GM18507 (cell line): ENCODE results near the gene NCEH1.
A peak's percentile ranks its signal among the peaks of the same experiment; 100 is the strongest.

ENCODE experiments used
- DNase-seq: peaks from one replicate; pipeline ENCODE4 v3.0.0; 2011; ENCODE audit warnings: low read depth; ENCODE audit not compliant: insufficient read length; ENCODE audit errors: extremely low spot score
- FAIRE-seq: peaks from 2 replicates; lab custom pipeline; 2011; peaks lifted over from hg19 to GRCh38; lab: Jason Lieb, UNC

NCEH1 gene

DNA sequence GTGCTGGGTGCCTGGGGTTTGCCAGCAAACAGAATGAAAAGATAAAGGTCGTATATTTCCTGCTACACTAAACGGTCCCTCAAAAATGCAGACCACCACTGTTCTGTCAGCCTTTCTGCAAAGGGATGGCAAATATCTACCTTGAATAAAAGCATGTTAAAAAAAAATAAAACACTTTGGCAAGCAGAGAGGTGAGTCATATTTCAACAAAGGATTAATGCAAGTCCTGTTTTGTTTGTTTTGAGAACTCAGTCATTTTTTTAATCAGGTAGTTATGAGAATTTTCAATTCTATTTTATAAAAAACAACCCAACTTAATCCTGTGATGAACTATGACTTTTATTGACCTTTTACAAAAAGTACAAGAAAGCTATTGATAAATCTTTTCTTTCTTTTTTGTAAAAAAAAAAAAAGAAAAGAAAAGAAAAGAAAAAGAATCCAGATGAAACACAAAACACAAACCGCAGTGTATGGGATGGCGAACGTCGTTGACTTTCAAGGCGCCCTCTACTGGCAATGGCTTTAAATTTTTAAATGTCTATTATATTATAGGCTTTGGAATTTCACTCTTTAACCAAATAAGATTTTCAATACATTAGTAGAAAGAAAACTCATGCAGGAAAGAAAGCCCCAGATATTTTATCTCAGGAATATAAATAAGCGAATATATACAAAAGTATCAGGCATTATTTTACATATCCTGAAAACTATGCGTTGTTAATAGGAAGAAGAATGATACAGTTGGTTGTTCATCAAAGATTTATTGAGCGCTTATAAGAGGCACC lies 87.8 kb downstream of the NCEH1 start:
- FAIRE-seq (peak; percentile 60), DNase-seq (no peak)

DNA sequence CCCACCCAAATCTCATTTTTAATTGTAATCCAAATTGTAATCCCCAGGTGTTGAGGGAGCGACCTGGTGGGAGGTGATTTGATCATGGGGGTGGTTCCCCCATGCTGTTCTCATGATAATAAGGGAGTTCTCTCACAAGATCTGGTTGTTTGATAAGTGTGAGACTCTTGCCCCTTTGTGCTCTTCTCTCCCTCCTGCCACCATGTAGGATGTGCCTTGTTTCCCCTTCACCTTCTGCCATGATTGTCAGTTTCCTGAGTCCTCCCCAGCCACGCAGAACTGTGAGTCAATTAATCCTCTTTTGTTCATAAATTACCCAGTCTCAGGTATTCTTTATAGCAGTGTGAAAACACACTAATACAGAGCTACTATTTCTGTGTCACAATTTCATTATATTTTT lies 88.7 kb downstream of the NCEH1 start:
- FAIRE-seq (no peak), DNase-seq (no peak)

DNA sequence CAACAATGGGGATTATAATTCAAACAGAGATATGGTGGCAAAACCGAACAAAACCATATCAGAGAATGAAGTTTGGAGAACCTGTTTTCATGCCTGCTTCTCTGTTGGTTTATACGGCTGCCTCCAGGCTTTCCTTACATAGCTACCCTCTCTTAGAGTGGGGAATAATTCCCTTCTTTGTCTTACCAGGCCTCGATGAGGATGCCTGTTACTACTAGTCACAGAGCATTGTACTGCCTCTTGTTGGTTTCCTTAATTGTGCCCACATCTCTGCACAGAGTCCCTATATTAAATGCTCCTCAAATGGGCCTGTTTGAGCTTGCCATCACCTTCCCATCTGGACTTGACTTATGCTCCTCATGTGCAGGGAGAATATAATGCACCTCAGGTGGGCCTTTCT lies 92.9 kb downstream of the NCEH1 start:
- no peak for DNase-seq
- FAIRE-seq: no peak

DNA sequence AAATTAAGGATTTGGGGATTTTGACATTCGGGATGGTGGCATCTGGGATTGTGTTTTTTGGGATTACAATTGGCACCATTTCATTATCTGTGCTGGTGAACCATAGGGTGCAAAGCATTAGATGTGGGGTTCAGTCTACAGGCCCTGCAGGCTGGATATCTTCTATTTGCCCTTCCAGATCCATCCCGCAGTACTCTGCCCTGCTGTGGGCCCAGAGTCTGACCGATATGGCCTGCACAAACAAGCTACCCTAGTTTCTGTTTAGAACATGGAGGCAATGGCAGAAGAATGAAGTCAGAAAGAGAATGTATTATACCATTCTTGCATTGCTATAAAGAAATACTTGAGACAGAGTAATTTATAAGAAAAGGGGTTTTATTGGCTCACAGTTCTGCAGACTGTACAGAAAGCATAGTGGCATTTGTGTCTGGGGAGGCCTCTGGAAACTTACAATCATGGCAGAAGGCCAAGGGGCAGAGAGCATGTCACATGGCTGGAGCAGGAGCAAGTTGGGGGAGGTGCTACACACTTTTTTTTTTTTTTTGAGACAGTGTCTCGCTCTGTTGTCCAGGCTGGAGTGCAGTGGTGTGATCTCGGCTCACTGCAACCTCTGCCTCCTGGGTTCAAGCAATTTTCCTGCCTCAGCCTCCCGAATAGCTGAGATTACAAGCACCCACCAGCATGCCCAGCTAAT lies 93.7 kb downstream of the NCEH1 start:
- DNase-seq: no peak
- no peak for FAIRE-seq

DNA sequence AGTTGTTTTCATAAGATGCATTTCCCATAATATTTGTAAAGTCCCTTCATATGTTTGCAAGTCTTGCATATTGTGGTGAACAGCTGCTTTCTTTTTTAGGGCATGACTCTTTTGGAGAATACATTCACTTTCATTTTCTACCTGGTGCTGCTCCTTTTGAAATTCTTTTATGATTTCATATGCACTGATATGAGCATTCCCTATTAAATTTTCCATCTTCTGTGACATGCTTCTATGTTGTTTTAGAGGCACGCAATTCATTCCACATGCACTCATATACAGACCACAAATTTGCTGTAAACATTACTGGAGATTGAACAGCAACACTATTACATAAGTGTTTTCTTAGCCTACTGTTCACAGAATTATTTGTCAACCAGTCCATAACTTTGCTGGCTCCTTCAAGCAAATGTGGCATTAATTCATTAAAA lies 94.8 kb downstream of the NCEH1 start:
- FAIRE-seq: no peak

DNA sequence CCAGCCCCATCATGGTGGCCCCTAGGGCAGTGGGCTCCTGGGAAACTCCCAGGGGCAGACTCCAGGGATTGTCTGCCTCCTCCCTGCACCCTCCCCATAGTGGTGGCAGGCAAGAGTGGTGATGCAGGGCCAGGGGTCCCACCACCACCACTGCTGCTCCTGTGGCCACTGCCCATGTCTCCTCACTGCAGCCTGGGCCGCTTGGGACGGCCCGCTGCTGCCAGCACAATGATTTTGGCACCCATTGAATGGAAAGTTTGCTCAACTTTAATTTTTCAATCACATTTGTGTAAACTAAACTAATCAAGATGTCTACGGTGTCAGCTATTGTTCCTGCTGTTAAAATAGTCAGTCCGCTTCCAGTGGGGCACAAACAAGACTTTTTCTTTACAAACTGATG lies 95.6 kb downstream of the NCEH1 start:
- DNase-seq (no peak), FAIRE-seq (no peak)

More for the DNA sequence above, 94.8 kb downstream of the NCEH1 start:
- no peak for DNase-seq

DNA sequence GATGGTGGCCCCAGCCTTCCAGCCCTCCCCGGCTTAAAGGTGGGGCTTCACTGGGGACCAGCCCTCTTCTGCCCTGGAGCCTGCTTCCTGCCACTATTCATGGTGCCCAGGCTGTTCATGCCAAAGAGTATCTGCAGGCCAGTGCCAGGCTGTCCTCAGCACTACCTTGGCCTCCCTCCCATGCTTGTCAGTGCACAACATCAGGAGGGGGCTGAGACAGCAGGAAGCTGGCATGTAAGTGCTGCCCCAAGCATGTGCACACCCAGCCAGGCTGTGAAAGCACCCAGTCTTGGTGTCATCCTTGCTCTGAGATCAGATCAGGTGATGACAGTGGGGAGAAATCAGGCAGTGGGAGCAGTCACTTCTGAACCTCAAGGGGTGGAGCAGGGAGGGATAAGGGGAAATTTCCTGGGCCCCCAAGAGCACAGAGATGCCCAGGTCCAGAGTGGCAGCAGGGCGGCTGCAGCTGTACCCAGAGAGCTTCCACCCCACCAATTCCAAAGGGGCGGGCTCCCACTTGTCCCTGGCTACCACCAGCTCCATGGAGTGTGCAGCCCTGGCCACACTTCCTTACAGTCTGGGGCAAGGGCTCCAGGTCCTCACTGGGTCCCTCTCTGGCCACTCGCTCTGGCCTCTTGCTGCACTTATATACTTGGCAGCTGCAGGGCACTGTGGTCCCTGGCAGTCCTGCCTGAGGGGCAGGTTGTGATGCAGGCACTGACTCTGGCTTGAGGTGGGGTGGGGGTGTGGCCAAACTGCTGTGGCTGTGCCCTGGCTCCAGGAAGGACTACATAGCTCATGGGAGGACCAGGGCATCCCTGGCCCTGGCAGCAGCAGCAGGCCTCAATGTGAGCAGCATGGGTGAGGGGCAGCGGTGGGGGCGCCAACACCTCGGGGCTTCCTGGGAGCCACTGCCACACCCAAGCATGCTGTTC lies 96.3 kb downstream of the NCEH1 start:
- DNase-seq (no peak), FAIRE-seq (no peak)

DNA sequence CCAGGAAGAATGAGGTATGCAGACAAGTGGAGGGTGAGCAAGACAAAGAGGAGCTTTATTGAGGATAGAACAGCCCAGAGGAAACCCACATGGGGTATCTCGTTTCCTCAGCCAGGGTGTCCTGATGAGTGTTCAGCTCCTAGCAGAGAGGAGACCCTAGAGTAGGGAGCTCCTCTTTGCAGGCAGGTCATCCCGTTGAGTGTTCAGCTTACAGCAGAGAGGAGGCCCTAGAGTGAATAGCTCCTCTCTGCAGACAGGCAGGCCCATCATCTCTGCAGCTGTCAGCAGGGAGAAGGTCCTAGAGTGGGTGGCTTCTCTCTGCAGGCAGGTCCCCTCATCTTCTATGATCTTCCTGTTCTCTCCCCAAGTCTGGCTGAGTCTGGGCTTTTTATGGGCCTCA lies 97.0 kb downstream of the NCEH1 start:
- no peak for DNase-seq
- no peak for FAIRE-seq

DNA sequence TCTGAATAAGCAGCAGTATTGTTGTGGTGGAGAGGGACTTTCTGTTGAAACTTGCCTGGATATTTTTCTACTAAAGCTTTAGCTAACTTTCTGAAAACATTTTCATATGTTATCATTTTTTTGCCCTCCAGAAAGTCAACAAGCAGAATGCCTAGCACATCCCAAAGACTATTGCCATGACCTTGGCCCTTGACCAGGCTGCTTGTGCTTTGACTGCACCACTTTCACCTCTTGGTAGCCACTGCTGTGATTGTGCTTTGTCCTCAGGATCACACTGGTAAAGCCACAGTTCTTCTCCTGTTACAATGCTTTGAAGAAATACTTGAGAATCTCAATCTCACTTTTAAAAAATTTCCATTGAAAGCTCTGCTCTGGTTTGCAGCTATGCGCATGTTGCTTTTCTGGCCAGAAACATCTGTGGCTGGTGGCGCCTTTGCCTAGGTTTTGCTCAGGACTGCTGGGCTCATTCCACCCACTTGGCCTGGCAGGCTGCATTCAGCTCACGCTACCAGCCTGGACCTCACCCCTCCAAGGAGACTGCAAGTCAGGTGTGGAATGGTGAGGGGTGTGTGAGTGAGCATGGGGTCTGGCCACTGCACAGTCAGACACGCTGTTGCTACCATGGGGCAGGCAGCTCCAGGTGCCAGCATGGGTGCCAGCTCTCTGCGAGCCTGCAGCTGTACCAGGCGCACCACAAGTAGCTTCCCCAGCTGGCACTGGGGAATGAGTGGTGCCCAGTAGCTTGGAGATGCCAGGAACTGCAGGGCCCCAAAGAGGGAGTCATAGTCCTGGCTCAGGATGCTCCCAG lies 97.8 kb downstream of the NCEH1 start:
- DNase-seq: no peak
- FAIRE-seq: no peak

DNA sequence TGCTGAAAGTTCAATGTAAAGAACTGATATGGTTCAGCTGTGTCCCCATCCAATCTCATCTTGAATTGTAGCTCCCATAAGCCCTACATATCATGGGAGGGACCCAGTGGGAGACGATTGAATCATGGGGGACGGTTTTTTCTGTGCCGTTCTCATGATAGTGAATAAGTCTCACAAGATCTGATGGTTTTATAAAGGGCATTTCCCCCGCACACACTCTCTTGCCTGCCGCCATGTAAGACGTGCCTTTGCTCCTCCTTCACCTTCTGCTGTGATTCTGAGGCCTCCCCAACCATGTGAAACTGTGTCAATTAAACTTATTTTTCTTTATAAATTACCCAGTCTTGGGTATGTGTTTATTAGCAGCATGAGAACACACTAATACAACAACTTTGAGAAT lies 101.1 kb downstream of the NCEH1 start:
- no peak for FAIRE-seq

DNA sequence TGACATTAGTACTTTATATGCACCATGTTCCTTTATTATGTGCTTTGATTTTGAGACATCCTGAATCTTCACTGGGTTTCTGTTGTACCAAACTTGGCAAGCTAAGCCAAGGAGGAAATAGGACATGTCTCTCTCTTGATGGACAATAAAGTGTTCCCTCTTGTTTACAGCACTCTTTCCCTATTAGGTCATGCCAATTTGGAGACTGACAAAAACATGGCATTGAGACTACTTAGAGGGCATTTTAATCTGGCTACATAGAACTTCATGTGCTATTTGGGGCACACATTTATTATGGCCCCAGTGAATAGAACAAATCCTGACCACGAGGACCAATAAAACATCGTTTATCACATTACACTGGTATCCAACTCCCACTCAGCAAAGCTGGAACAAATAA lies 102.3 kb downstream of the NCEH1 start:
- DNase-seq (no peak), FAIRE-seq (no peak)

More for the DNA sequence above, 101.1 kb downstream of the NCEH1 start:
- no peak for DNase-seq

DNA sequence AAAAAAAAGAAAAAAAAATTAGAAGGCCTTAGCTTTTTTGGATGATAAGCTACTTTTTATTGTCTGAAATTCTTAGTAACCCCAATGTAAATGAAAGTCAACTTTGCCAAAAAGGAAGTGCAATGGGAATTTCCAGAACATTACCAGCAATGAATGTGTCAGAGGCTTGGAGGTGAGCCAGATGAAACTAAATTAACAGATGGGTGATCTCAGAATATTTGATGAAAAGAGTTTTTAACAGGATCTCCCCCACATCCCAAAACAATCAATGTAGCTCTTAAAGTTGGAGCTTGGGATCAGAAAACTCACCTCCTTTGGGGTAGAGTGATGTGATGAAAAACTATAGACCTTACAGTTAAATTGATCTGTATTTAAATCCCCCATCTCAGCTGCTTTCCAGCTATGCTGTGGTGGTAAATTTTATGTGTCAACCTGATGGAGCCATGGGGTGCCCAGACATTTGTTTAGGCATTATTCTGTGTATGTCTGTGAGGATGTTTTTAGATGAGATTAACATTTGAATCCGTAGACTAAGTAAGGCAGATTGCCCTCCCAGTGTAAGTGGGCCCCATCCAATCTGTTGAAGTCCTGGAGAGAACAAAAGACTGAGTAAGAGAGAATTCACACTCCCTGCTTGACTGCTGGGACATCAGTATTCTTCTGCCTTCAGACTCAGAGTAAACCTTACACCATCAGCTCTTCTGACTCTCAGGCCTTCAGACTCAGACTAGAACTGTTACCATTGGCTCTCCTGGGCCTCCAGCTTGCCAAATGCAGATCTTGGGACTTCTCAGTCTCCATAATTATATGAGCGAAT lies 103.4 kb downstream of the NCEH1 start:
- FAIRE-seq (peak; percentile 61), DNase-seq (no peak)

DNA sequence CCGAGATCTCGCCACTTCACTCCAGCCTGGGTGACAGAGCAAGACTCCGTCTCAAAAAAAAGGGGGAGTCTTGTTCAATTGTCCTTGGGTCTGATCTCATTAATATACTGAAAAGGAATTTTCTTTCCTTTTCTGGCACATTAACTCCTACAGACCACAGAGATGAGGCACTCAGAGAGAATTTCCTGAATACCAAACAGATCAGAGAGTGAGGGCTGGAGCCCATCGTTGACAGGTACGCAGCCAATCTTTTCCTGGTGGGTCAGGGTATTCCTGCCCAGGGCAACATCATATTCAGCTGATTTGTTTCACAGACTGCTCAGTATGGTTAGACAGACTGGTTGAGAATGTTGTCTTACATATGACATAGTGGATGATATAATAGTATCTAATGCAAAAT lies 104.8 kb downstream of the NCEH1 start:
- no peak for FAIRE-seq
- DNase-seq: no peak

DNA sequence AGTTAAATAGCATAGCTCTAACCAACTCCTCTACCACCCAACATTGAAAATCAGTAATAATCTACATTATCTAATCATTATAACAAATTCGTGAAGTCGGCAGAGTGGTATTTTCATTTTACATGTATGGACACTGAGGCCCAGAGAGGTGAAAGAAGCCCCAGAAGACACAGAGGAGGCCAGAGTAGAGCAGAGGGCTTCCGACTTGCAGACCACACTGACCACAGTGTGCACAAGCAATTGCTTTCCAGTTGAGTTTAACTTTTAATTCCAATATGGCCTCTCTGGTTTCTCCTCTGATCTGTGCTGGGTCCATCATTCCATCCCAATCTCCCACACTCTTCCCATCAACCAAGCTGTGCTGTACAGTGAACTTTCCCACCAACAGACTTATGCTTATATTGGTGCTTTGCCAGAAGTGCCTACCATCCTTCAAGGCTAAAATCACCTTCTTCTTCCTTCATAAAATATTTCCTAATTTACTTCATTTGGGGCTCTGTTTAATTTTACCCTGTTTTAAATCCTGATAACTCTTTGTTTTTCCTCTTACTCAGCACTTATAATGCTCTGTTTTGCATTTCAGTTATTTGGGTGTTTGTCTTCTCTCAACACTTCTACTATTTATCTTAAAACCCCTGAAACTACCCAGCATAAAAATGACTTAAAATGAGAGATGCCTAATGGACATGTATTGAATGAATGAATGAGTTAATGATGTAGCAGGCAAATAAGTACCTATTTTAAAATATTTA lies 105.8 kb downstream of the NCEH1 start:
- FAIRE-seq (no peak), DNase-seq (no peak)

DNA sequence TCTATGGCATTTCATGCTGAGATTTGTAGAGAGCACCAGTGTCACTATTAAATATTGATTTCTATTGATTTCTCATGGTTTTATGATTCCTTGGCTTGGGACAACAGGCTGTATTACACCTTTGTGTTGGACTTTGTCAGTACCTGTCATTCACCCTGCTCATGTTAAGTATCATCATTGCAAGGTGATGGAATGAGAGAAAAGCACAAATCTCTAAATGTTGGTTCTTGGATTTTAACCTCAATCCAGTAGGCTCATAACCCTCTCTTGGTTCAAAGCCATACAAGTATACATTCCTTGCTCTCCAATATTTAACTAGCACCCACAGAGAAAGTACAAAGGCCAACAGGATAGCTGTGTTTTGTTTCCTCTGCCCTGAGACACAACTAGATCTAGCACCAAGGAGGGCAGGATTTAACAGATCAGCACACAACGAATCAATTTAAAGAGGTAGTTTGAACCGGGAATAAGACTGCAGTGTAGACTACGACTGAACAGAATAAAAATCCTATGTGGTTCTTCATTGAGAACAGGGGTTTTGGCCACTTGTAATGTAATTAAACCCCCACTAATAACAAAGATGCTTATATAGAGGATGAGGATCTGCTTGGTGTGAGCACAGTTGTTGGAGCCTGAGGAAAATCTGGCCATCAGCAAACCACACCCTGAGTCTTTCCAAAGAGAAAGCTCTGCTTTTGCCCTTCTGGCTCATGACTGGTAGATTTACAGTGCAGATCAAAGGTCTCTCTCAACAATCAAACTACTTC lies 109.6 kb downstream of the NCEH1 start:
- FAIRE-seq: no peak
- DNase-seq: no peak

DNA sequence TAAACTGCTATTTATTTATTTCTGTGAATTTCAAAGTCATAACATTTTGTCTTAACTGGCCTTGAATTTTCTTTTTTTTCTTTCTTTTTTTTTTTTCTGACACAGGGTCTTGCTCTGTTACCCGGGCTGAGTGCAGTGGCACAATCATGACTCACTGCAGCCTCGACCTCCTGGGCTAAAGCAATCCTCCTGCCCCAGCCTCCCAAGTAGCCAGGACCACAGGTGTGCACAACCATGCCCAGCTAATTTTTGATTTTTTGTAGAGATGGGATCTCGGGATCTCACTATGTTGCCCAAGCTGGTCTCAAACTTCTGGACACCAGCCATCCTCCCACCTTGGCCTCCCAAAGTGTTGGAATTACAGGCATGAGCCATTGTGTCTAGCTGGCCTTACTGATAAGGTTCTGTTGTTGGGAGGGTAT lies 110.2 kb downstream of the NCEH1 start:
- FAIRE-seq (no peak), DNase-seq (no peak)

DNA sequence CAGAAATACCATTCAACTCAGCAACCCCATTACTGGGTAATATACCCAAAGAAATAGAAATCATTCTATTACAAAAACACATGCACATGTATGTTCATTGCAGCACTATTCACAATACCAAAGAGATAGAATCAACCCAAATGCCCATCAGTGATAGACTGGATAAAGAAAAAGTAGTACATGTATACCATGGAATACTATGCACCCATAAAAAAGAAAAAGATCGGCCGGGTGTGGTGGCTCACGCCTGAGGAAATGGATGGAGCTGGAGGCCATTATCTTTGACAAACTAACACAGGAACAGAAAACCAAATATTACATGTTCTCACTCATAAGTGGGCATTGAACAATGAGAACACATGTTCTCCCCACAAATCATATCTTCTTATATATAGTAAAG lies 112.0 kb downstream of the NCEH1 start:
- DNase-seq (no peak), FAIRE-seq (no peak)
